ENCODE data around the gene BATF2. TPM values are rescaled to one million over a fixed set of nuclear protein-coding genes. Genes with fewer than 3 reads are reported as not detected.
"Not testable (repeated sequence)": the region's sequence is repeated elsewhere in the genome, so short reads cannot be mapped to it uniquely, and the experiment has no call there.

BATF2 gene
- total RNA-seq, 4 donors from 2014 or later = 0.90 to 3.7 TPM; not detected in 2

- Histone ChIP-seq H3K9me3 (no peaks in the 10 kb centered on the region), H3K4me3 (peak overlapping the region; percentile 9 to 35), H3K36me3 (no peaks in the 10 kb centered on the region), H3K27ac (peak overlapping the region; percentile 25 to 55), H3K27me3 (no peaks in the 10 kb centered on the region), H3K4me1 (no peaks in the 10 kb centered on the region)
- no peak for DNase-seq
- intact Hi-C loops (cut with DNase I; ENCODE audit: low total_unique reads) = no loop called here
- TF ChIP-seq POLR2A (IDR thresholded peaks at IDR 0.05) (no peak), CTCF (IDR thresholded peaks at IDR 0.05) (no peak)
Measured at GRCh38 chr11:64996327-64996709, 453 bp downstream of the BATF2 start.

- DNase-seq = no peak
- Histone ChIP-seq H3K4me1 (no peaks in the 10 kb centered on the region), H3K27ac (no peak overlapping the region), H3K9me3 (no peaks in the 10 kb centered on the region), H3K27me3 (no peaks in the 10 kb centered on the region), H3K4me3 (no peak overlapping the region), H3K36me3 (no peaks in the 10 kb centered on the region)
- intact Hi-C loops (cut with DNase I; ENCODE audit: low total_unique reads) = no loop called here
- no peak for TF ChIP-seq CTCF (IDR thresholded peaks at IDR 0.05)
- TF ChIP-seq POLR2A (IDR thresholded peaks at IDR 0.05) = no peak
Measured at GRCh38 chr11:64994318-64994717, 2.5 kb downstream of the BATF2 start.

- no peaks in the 10 kb centered on the region for H3K4me1 ChIP-seq
- H3K27me3 ChIP-seq = no peaks in the 10 kb centered on the region
- H3K36me3 ChIP-seq = no peaks in the 10 kb centered on the region
- intact Hi-C loops (cut with DNase I; ENCODE audit: low total_unique reads) = no loop called here
- DNase-seq = no peak
- H3K27ac ChIP-seq = peak overlapping the region; percentile 0 to 27
- H3K4me3 ChIP-seq = no peak overlapping the region
- TF ChIP-seq CTCF (IDR thresholded peaks at IDR 0.05) = no peak
- no peak for TF ChIP-seq POLR2A (IDR thresholded peaks at IDR 0.05)
- no peaks in the 10 kb centered on the region for H3K9me3 ChIP-seq
Measured at GRCh38 chr11:64990222-64990923, 6.4 kb downstream of the BATF2 start.

GRCh38 chr11:64989416-64989815 lies 7.4 kb downstream of the BATF2 start:
- Histone ChIP-seq H3K9me3 (no peaks in the 10 kb centered on the region), H3K27me3 (no peaks in the 10 kb centered on the region), H3K27ac (no peak overlapping the region), H3K4me1 (no peaks in the 10 kb centered on the region), H3K4me3 (no peak overlapping the region), H3K36me3 (no peaks in the 10 kb centered on the region)
- intact Hi-C loops (cut with DNase I; ENCODE audit: low total_unique reads) = no loop called here
- DNase-seq = no peak
- TF ChIP-seq CTCF (IDR thresholded peaks at IDR 0.05) (no peak), POLR2A (IDR thresholded peaks at IDR 0.05) (no peak)

GRCh38 chr11:64987998-64988854 lies 8.5 kb downstream of the BATF2 start:
- TF ChIP-seq CTCF (IDR thresholded peaks at IDR 0.05) = no peak
- TF ChIP-seq POLR2A (IDR thresholded peaks at IDR 0.05) = no peak
- H3K4me1 ChIP-seq = no peaks in the 10 kb centered on the region
- H3K27ac ChIP-seq = no peak overlapping the region
- H3K36me3 ChIP-seq = no peaks in the 10 kb centered on the region
- intact Hi-C loops (cut with DNase I; ENCODE audit: low total_unique reads) = no loop called here
- no peak for DNase-seq
- no peaks in the 10 kb centered on the region for H3K27me3 ChIP-seq
- no peaks in the 10 kb centered on the region for H3K9me3 ChIP-seq
- no peak overlapping the region for H3K4me3 ChIP-seq

- H3K4me1 ChIP-seq; H3K9me3 ChIP-seq; H3K27ac ChIP-seq; H3K4me3 ChIP-seq; DNase-seq; intact Hi-C loops (cut with DNase I; ENCODE audit: low total_unique reads); H3K27me3 ChIP-seq; H3K36me3 ChIP-seq: not testable (repeated sequence)
Measured at GRCh38 chr11:64983339-64983738, 13.4 kb downstream of the BATF2 start.
